PFSK-1 (cell line): Measurements from ENCODE around the gene MRPL14.

Experiments
- FOXP2 ChIP-seq: optimal IDR thresholded peaks from 2 replicates; pipeline ENCODE3; 2011; ENCODE audit warnings: borderline replicate concordance, control low read depth, inconsistent platforms; ENCODE audit not compliant: insufficient read depth; ENCODE audit errors: extremely low read length, extremely low read depth
- POLR2AphosphoS5 ChIP-seq: IDR thresholded peaks from 2 replicates; pipeline ENCODE4 v1.6.1; 2012; ENCODE audit warnings: low read depth, mild to moderate bottlenecking, control low read depth, low read length, moderate library complexity
- SIN3A ChIP-seq: IDR thresholded peaks from 2 replicates; pipeline ENCODE4 v1.6.1; 2012; ENCODE audit warnings: mild to moderate bottlenecking, low read length, moderate library complexity, borderline replicate concordance; ENCODE audit not compliant: insufficient read depth
- TAF1 ChIP-seq: IDR thresholded peaks from 2 replicates; pipeline ENCODE4 v1.6.1; 2012; ENCODE audit warnings: low read length, control low read depth, borderline replicate concordance; ENCODE audit not compliant: insufficient read depth

DNA sequence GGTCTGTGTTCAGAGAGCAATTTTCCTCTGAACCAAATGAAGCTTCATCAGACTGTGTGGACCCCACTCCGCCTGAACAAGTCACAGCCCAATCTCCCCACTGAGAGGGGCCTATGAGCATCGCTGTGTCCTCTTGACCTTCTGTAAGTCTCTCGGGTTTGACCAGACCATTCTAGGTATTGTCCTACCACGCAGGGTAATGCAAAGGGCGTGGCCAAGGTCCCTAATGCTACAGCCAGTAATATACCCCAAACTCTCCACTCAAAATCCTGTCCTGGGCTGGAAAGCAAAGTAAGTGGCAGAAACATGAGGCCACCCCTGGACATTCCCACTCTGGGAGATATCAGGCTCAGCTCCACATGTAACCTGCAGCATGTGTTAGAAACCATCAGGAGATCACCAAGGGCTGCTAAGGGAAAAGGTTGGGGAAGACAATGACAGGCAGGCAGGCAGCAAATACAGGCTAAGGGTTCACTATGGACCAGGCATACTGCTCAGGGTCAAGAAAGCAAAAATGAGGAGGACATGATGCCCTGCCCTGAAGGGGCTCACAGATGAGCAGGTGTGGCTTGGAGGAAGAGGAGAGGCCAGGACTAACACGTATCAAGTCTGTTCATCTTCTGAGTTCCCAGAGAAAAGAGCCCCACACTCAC lies 33.4 kb downstream of the MRPL14 start:
- TF ChIP-seq POLR2AphosphoS5 (no peak), FOXP2 (no peak), TAF1 (no peak), SIN3A (no peak)
